ENCODE measurements around the gene PPM1N. TPM values are rescaled to one million over a fixed set of nuclear protein-coding genes. Genes with fewer than 3 reads are reported as not detected.

Gene PPM1N
- total and polyA plus RNA-seq, 2 of the 13 experiments (the other 11 are each of a cell fraction or from before 2014, with no cell fraction given) = 0.31 to 1.8 TPM

DNA sequence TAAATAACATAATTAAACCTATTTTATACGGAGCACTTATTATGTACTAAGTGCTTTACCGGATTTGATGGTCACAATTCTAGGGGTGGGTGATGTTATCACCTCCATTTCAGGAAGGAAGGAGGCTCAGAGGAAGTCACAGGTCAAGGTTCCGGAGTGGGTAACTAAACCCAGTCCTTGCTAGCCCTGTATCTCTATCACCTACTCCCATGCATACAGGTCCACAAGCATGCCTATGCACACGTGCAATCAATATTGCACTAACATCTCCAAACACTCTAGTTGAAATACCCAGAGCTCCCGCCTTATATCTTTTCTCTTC lies 48.3 kb upstream of the PPM1N start (continued):
- no peak for TF ChIP-seq SSRP1 (CRISPR knock-in tag; IDR thresholded peaks at IDR 0.05)
- no peak for TF ChIP-seq CREB1 (IDR thresholded peaks at IDR 0.05)
- TF ChIP-seq CREB1 (CRISPR knock-in tag; IDR thresholded peaks at IDR 0.05) = no peak
- TF ChIP-seq, protein P1, sequence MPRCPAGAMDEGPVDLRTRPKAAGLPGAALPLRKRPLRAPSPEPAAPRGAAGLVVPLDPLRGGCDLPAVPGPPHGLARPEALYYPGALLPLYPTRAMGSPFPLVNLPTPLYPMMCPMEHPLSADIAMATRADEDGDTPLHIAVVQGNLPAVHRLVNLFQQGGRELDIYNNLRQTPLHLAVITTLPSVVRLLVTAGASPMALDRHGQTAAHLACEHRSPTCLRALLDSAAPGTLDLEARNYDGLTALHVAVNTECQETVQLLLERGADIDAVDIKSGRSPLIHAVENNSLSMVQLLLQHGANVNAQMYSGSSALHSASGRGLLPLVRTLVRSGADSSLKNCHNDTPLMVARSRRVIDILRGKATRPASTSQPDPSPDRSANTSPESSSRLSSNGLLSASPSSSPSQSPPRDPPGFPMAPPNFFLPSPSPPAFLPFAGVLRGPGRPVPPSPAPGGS (CRISPR knock-in tag; IDR thresholded peaks at IDR 0.05) = no peak
- TF ChIP-seq, protein P2, sequence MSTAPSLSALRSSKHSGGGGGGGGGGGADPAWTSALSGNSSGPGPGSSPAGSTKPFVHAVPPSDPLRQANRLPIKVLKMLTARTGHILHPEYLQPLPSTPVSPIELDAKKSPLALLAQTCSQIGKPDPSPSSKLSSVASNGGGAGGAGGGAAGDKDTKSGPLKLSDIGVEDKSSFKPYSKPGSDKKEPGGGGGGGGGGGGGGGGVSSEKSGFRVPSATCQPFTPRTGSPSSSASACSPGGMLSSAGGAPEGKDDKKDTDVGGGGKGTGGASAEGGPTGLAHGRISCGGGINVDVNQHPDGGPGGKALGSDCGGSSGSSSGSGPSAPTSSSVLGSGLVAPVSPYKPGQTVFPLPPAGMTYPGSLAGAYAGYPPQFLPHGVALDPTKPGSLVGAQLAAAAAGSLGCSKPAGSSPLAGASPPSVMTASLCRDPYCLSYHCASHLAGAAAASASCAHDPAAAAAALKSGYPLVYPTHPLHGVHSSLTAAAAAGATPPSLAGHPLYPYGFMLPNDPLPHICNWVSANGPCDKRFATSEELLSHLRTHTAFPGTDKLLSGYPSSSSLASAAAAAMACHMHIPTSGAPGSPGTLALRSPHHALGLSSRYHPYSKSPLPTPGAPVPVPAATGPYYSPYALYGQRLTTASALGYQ (CRISPR knock-in tag; IDR thresholded peaks at IDR 0.05) = no peak
- TF ChIP-seq NFKB2 (CRISPR knock-in tag; IDR thresholded peaks at IDR 0.05; ENCODE audit: borderline replicate concordance) = no peak
- no peak for TF ChIP-seq ZNF224 (CRISPR knock-in tag; IDR thresholded peaks at IDR 0.05)
- peak; percentile 76 for TF ChIP-seq BHLHE40 (IDR thresholded peaks at IDR 0.05; ENCODE audit: low read length)
- TF ChIP-seq TBX3 (IDR thresholded peaks at IDR 0.05; ENCODE audit: borderline replicate concordance) = 0 out of 2 replicates have a peak, but pooled peaks have one; percentile 26
- TF ChIP-seq GATA4 (IDR thresholded peaks at IDR 0.05; ENCODE audit: borderline replicate concordance, low read depth) = no peak
- TF ChIP-seq, protein P3, sequence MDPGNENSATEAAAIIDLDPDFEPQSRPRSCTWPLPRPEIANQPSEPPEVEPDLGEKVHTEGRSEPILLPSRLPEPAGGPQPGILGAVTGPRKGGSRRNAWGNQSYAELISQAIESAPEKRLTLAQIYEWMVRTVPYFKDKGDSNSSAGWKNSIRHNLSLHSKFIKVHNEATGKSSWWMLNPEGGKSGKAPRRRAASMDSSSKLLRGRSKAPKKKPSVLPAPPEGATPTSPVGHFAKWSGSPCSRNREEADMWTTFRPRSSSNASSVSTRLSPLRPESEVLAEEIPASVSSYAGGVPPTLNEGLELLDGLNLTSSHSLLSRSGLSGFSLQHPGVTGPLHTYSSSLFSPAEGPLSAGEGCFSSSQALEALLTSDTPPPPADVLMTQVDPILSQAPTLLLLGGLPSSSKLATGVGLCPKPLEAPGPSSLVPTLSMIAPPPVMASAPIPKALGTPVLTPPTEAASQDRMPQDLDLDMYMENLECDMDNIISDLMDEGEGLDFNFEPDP (CRISPR knock-in tag; conservative IDR thresholded peaks at IDR 0.05) = no peak
- TF ChIP-seq SAFB2 (CRISPR knock-in tag; IDR thresholded peaks at IDR 0.05; ENCODE audit: borderline replicate concordance, low read depth) = no peak
- TF ChIP-seq, protein P4, sequence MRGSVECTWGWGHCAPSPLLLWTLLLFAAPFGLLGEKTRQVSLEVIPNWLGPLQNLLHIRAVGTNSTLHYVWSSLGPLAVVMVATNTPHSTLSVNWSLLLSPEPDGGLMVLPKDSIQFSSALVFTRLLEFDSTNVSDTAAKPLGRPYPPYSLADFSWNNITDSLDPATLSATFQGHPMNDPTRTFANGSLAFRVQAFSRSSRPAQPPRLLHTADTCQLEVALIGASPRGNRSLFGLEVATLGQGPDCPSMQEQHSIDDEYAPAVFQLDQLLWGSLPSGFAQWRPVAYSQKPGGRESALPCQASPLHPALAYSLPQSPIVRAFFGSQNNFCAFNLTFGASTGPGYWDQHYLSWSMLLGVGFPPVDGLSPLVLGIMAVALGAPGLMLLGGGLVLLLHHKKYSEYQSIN (CRISPR knock-in tag; IDR thresholded peaks at IDR 0.05; ENCODE audit: borderline replicate concordance) = no peak
- TF ChIP-seq MYC (CRISPR knock-in tag; IDR thresholded peaks at IDR 0.05; ENCODE audit: borderline replicate concordance) = no peak
- TF ChIP-seq ZNF792 (CRISPR knock-in tag; IDR thresholded peaks at IDR 0.05) = peak; percentile 55; the same call in 1 of the 2 replicates
- TF ChIP-seq PHF5A (CRISPR knock-in tag; IDR thresholded peaks at IDR 0.05; ENCODE audit: low read depth, unreplicated experiment) = no peak
- TF ChIP-seq HMG20A (CRISPR knock-in tag; IDR thresholded peaks at IDR 0.05; ENCODE audit: borderline replicate concordance) = no peak
- no peak for TF ChIP-seq ZNF263 (CRISPR knock-in tag; IDR thresholded peaks at IDR 0.05)
